ENCODE data around the gene TMCC3.
A peak's percentile ranks its signal among the peaks of the same experiment; 100 is the strongest.
"Not testable (repeated sequence)": the region's sequence is repeated elsewhere in the genome, so short reads cannot be mapped to it uniquely, and the experiment has no call there.

TMCC3 gene

GRCh38 chr12:94650143-94651056 is at the start of gene TMCC3:
Gene TMCC3 (minus strand): TSS chr12:94650557. CDS start chr12:94650430, 127 bp downstream.
- DNase-seq: peak; percentile 81

GRCh38 chr12:94699801-94700200 is 49.4 kb upstream of the TMCC3 start:
- DNase-seq: no peak

- DNase-seq: no peak
Measured at GRCh38 chr12:94698578-94698977, 48.2 kb upstream of the TMCC3 start.

- no peak for DNase-seq
Measured at GRCh38 chr12:94697631-94698030, 47.3 kb upstream of the TMCC3 start.

- DNase-seq: no peak
Measured at GRCh38 chr12:94694732-94695131, 44.4 kb upstream of the TMCC3 start.

- DNase-seq: not testable (repeated sequence)
Measured at GRCh38 chr12:94692826-94693225, 42.5 kb upstream of the TMCC3 start.

- DNase-seq: no peak
Measured at GRCh38 chr12:94690198-94690771, 39.9 kb upstream of the TMCC3 start.

GRCh38 chr12:94689646-94690036 is 39.3 kb upstream of the TMCC3 start:
- DNase-seq: no peak

- DNase-seq: no peak
Measured at GRCh38 chr12:94689002-94689645, 38.8 kb upstream of the TMCC3 start.

GRCh38 chr12:94687891-94688290 is 37.5 kb upstream of the TMCC3 start:
- DNase-seq: no peak

- DNase-seq: no peak
Measured at GRCh38 chr12:94686834-94687628, 36.7 kb upstream of the TMCC3 start.

- DNase-seq: no peak
Measured at GRCh38 chr12:94684416-94685142, 34.2 kb upstream of the TMCC3 start.

- no peak for DNase-seq
Measured at GRCh38 chr12:94679554-94680195, 29.3 kb upstream of the TMCC3 start.

GRCh38 chr12:94678849-94679248 is 28.5 kb upstream of the TMCC3 start:
- no peak for DNase-seq

- DNase-seq: peak; percentile 12
Measured at GRCh38 chr12:94678379-94678778, 28.0 kb upstream of the TMCC3 start.

- DNase-seq: no peak
Measured at GRCh38 chr12:94677778-94678177, 27.4 kb upstream of the TMCC3 start.

GRCh38 chr12:94676922-94677321 is 26.6 kb upstream of the TMCC3 start:
- no peak for DNase-seq

GRCh38 chr12:94676031-94676641 is 25.8 kb upstream of the TMCC3 start:
- DNase-seq: peak; percentile 22

GRCh38 chr12:94674835-94675234 is 24.5 kb upstream of the TMCC3 start:
- peak; percentile 13 for DNase-seq

- DNase-seq: no peak
Measured at GRCh38 chr12:94674051-94674451, 23.7 kb upstream of the TMCC3 start.

- no peak for DNase-seq
Measured at GRCh38 chr12:94673496-94673895, 23.1 kb upstream of the TMCC3 start.
